Parathyroid adenoma (tissue), 2 donors: ENCODE data around the gene SRRD.

Experiments
- H2AFZ ChIP-seq: fragments of 300-600 bp; sonication (generic); one replicate; pipeline ENCODE4 v1.7.0; 2017; ENCODE audit warnings: antibody characterized with exemption, mild to moderate bottlenecking
- H3K27ac ChIP-seq: fragments of 300-600 bp; sonication (generic); one replicate; pipeline ENCODE4 v1.7.0; 2017
- H3K27me3 ChIP-seq: fragments of 300-600 bp; sonication (generic); one replicate; pipeline ENCODE4 v1.7.0; 2017; ENCODE audit warnings: low read length; ENCODE audit not compliant: control insufficient read depth, insufficient read depth
- H3K36me3 ChIP-seq: fragments of 300-600 bp; sonication (generic); one replicate; pipeline ENCODE4 v1.7.0; 2017; ENCODE audit warnings: low read length; ENCODE audit not compliant: control insufficient read depth, insufficient read depth
- H3K4me1 ChIP-seq: fragments of 300-600 bp; sonication (generic); one replicate; pipeline ENCODE4 v1.7.0; 2017; ENCODE audit warnings: control low read depth
- H3K4me2 ChIP-seq: fragments of 300-600 bp; sonication (generic); one replicate; pipeline ENCODE4 v1.7.0; 2017; ENCODE audit warnings: low read length
- H3K4me3 ChIP-seq: fragments of 300-600 bp; sonication (generic); one replicate; pipeline ENCODE4 v1.7.0; 2017; ENCODE audit warnings: low read depth, low read length
- H3K79me2 ChIP-seq: fragments of 300-600 bp; sonication (generic); one replicate; pipeline ENCODE4 v1.7.0; 2017; ENCODE audit warnings: control low read depth
- H3K9ac ChIP-seq: fragments of 300-600 bp; sonication (generic); one replicate; pipeline ENCODE4 v1.7.0; 2017; ENCODE audit warnings: mild to moderate bottlenecking
- H3K9me3 ChIP-seq: fragments of 300-600 bp; sonication (generic); one replicate; pipeline ENCODE4 v1.7.0; 2017; ENCODE audit warnings: low read length; ENCODE audit not compliant: control insufficient read depth
- CTCF ChIP-seq: fragments of 300-600 bp; sonication (generic); IDR thresholded peaks from one replicate; pipeline ENCODE4 v1.7.0; 2017; ENCODE audit warnings: antibody characterized with exemption, mild to moderate bottlenecking
- donor health status: primary hyperparathyroidism.

The SRRD gene

GRCh38 chr22:26439559-26439958 is 44.1 kb upstream of the SRRD start:
- Histone ChIP-seq H3K9ac (no peak overlapping the region), H3K4me1 (no peaks in the 10 kb centered on the region), H3K9me3 (no peaks in the 10 kb centered on the region), H3K4me3 (no peak overlapping the region), H2AFZ (no peak overlapping the region), H3K36me3 (no peaks in the 10 kb centered on the region), H3K79me2 (no peaks in the 10 kb centered on the region), H3K4me2 (no peak overlapping the region), H3K27ac (no peak overlapping the region), H3K27me3 (no peaks in the 10 kb centered on the region)
- TF ChIP-seq CTCF, result no peak

- no peaks in the 10 kb centered on the region for H3K9me3 ChIP-seq
- H3K4me2 ChIP-seq, result no peak overlapping the region
- no peaks in the 10 kb centered on the region for H3K79me2 ChIP-seq
- H3K27me3 ChIP-seq, result no peaks in the 10 kb centered on the region
- no peak overlapping the region for H2AFZ ChIP-seq
- H3K36me3 ChIP-seq, result no peaks in the 10 kb centered on the region
- no peaks in the 10 kb centered on the region for H3K4me1 ChIP-seq
- H3K4me3 ChIP-seq, result no peak overlapping the region
- H3K9ac ChIP-seq, result no peak overlapping the region
- TF ChIP-seq CTCF, result no peak
- no peak overlapping the region for H3K27ac ChIP-seq
These were observed 41.5 kb upstream of the SRRD start for GRCh38 chr22:26442086-26442756.

DNA sequence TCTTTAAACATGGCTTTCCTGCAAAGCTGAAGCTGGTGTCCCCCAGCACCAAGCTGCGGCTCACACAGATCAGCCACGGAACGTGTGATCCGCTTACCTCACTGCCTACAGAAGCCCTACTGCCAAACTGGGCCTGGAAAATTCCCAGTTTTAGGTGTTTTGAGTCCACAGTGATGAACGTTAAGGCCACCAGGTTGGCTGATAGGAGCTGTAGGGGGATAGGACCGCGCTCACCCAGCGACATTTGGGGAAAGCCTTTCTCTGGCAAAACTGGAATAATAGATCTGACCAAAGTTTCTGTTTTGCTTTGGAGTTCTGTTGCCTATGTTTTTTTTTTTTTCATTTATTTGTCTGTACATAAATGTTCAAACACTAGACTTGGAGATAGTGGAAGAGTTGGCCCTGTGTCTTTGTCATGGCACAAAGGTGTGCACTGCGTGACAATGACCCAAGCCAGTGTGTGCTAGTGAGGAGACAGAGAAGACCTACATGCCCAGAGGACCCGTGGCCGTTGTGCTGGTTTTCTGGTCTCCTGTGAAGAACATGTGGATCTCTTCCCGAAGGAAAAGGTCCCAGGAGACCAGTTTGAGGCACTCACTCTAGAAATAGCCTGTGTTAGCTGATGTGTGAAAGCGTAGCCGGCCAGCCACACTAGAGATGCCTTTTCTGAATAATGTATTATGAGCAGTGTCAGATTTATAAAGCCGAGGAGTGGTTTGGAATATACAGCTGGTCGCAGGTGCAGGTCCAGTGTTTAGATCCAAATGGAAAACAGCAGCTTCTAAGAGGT is 39.6 kb upstream of the SRRD start:
- H3K27ac ChIP-seq, result no peak overlapping the region
- H3K79me2 ChIP-seq, result no peaks in the 10 kb centered on the region
- H2AFZ ChIP-seq, result no peak overlapping the region
- no peaks in the 10 kb centered on the region for H3K9me3 ChIP-seq
- H3K4me3 ChIP-seq, result no peak overlapping the region
- H3K4me1 ChIP-seq, result no peaks in the 10 kb centered on the region
- H3K36me3 ChIP-seq, result no peaks in the 10 kb centered on the region
- no peaks in the 10 kb centered on the region for H3K27me3 ChIP-seq
- TF ChIP-seq CTCF, result no peak
- H3K4me2 ChIP-seq, result no peak overlapping the region
- no peak overlapping the region for H3K9ac ChIP-seq

GRCh38 chr22:26444777-26445176 is 38.9 kb upstream of the SRRD start:
- Histone ChIP-seq H2AFZ (no peak overlapping the region), H3K36me3 (no peaks in the 10 kb centered on the region), H3K9me3 (no peaks in the 10 kb centered on the region), H3K4me1 (no peaks in the 10 kb centered on the region), H3K79me2 (no peaks in the 10 kb centered on the region), H3K27me3 (no peaks in the 10 kb centered on the region), H3K4me2 (no peak overlapping the region), H3K9ac (no peak overlapping the region), H3K4me3 (no peak overlapping the region), H3K27ac (no peak overlapping the region)
- no peak for TF ChIP-seq CTCF
